ENCODE data around the gene RAB13.

RAB13 gene

GRCh38 chr1:153932156-153933131, 53.7 kb downstream of the RAB13 start:
- DNase-seq, result no peak

Measured in eye (tissue), 1 donor.